K562 (cell line): Measurements from ENCODE around the gene CLASP1. TPM values are rescaled to one million over a fixed set of nuclear protein-coding genes. Genes with fewer than 3 reads are reported as not detected.

Experiments used
- FOXA1 ChIP-seq: fragments of 450-650 bp; IDR thresholded peaks from 2 replicates; pipeline ENCODE4 v1.6.1; 2016; ENCODE audit warnings: mild to moderate bottlenecking, borderline replicate concordance
- ILF3 ChIP-seq: fragments of 450-650 bp; IDR thresholded peaks from 2 replicates; pipeline ENCODE4 v1.6.1; 2018; ENCODE audit warnings: antibody characterized with exemption, mild to moderate bottlenecking, moderate library complexity, borderline replicate concordance
- KLF6 ChIP-seq: fragments of 250-450 bp; sonication (Bioruptor Pico); IDR thresholded peaks from 2 replicates; pipeline ENCODE4 v1.4.0; 2020; ENCODE audit warnings: mild to moderate bottlenecking, moderate library complexity, borderline replicate concordance
- L3MBTL2 ChIP-seq: fragments of 450-650 bp; IDR thresholded peaks from 2 replicates; pipeline ENCODE4 v1.6.1; 2016; ENCODE audit warnings: mild to moderate bottlenecking, moderate library complexity
- NR2C1 ChIP-seq, 2 experiments: fragments of 450-650 bp; IDR thresholded peaks; 2 replicates each; pipeline ENCODE4 v1.6.1; 2017; ENCODE audit warnings: mild to moderate bottlenecking in 2 of 2, antibody characterized with exemption in 1 of 2, inconsistent platforms in 1 of 2, missing compliant biosample characterization in 1 of 2, missing genetic modification characterization in 1 of 2
- PURB ChIP-seq: sonication (generic); formaldehyde crosslinking; IDR thresholded peaks from 2 replicates; pipeline ENCODE4 v1.9.0; 2021; ENCODE audit warnings: low read depth, mild to moderate bottlenecking, missing genetic modification reagents
- SRSF3 ChIP-seq: fragments of 200-400 bp; formaldehyde crosslinking; IDR thresholded peaks from 2 replicates; pipeline ENCODE4 v1.6.1; 2016; ENCODE audit warnings: mild to moderate bottlenecking, low read length, moderate library complexity; ENCODE audit not compliant: insufficient read depth
- TRIM24 ChIP-seq, 2 experiments: fragments of 450-650 bp; IDR thresholded peaks; 2 replicates each; pipeline ENCODE4 v1.6.1; 2016
- ZNF133 ChIP-seq: fragments of 250-450 bp; sonication (Bioruptor Pico); IDR thresholded peaks from 2 replicates; pipeline ENCODE4 v1.4.0; 2020; ENCODE audit warnings: mild to moderate bottlenecking
- ZNF212 ChIP-seq: fragments of 450-650 bp; formaldehyde crosslinking; IDR thresholded peaks from 2 replicates; pipeline ENCODE4 v1.4.0; 2020; ENCODE audit warnings: mild to moderate bottlenecking
- ZNF224 ChIP-seq: sonication (generic); formaldehyde crosslinking; IDR thresholded peaks from 2 replicates; pipeline ENCODE4 v1.8.0; 2022; ENCODE audit warnings: mild to moderate bottlenecking, missing genetic modification reagents
- ZNF589 ChIP-seq: fragments of 200-800 bp; sonication (Bioruptor generic); IDR thresholded peaks from 2 replicates; pipeline ENCODE4 v1.6.1; 2016; ENCODE audit warnings: low read depth, missing genetic modification characterization, missing compliant biosample characterization
- polyA plus RNA-seq, 8 experiments: library from polyadenylated mRNA; depleted of rRNA in 4 of 8; stranded (reverse) in 5 of 8; unstranded in 3 of 8; fragments of >200 nt; fragmentation: Nextera tagmentation in 2 of 8; fragmentation: Illumina TruSeq in 1 of 8; extraction: Ambion mirVana in 2 of 8; extraction: Trizol in 1 of 8; gene quantifications; 2 replicates each; pipeline versions ENCODE4 v1.2.1 to v1.2.3, GENCODE V29; 2011 to 2014; ENCODE audit warnings: inconsistent platforms in 1 of 8, missing spikeins in 1 of 8
- total RNA-seq, 7 experiments: library from RNA; depleted of rRNA in 6 of 7; stranded (reverse); fragments of >200 nt in 6 of 7; fragmentation: Illumina TruSeq in 2 of 7; extraction: Trizol in 2 of 7; gene quantifications; 2 replicates each; pipeline versions ENCODE4 v1.2.1 to v1.2.3, GENCODE V29; 2011 to 2021; ENCODE audit warnings: low replicate concordance in 1 of 7
- TF ChIP-seq, protein P1 (sequence below): sonication (generic); formaldehyde crosslinking; IDR thresholded peaks from 2 replicates; pipeline ENCODE4 v1.8.0; 2022; ENCODE audit warnings: mild to moderate bottlenecking, low read depth, missing genetic modification reagents
- TF ChIP-seq, protein P2 (sequence below), 2 experiments: fragments of 200-800 bp in 1 of 2; sonication (Bioruptor generic) in 1 of 2; sonication (generic) in 1 of 2; formaldehyde crosslinking in 1 of 2; IDR thresholded peaks in 1 of 2; conservative IDR thresholded peaks in 1 of 2; 2 replicates each; pipeline versions ENCODE4 v1.5.0 to v1.6.1; 2016 to 2020; ENCODE audit warnings: missing compliant biosample characterization in 1 of 2, missing genetic modification characterization in 1 of 2, missing genetic modification reagents in 1 of 2
- TF ChIP-seq, protein P3 (sequence below), 2 experiments: fragments of 450-650 bp; conservative IDR thresholded peaks; 2 replicates each; pipeline ENCODE4 v1.6.1; 2017; ENCODE audit warnings: mild to moderate bottlenecking in 2 of 2, moderate library complexity in 2 of 2
- TF ChIP-seq, protein P4 (sequence below): fragments of 450-650 bp; IDR thresholded peaks from 2 replicates; pipeline ENCODE4 v1.7.0; 2016; ENCODE audit warnings: borderline replicate concordance
- TF ChIP-seq, protein P5 (sequence below): sonication (generic); formaldehyde crosslinking; IDR thresholded peaks from 2 replicates; pipeline ENCODE4 v1.8.1; 2023; ENCODE audit warnings: mild to moderate bottlenecking, missing genetic modification reagents

Gene CLASP1
- total and polyA plus RNA-seq, 9 of the 15 experiments (the other 6 are each of a cell fraction or from before 2014, with no cell fraction given) = 1.7 to 40.3 (median 20.7) TPM

DNA sequence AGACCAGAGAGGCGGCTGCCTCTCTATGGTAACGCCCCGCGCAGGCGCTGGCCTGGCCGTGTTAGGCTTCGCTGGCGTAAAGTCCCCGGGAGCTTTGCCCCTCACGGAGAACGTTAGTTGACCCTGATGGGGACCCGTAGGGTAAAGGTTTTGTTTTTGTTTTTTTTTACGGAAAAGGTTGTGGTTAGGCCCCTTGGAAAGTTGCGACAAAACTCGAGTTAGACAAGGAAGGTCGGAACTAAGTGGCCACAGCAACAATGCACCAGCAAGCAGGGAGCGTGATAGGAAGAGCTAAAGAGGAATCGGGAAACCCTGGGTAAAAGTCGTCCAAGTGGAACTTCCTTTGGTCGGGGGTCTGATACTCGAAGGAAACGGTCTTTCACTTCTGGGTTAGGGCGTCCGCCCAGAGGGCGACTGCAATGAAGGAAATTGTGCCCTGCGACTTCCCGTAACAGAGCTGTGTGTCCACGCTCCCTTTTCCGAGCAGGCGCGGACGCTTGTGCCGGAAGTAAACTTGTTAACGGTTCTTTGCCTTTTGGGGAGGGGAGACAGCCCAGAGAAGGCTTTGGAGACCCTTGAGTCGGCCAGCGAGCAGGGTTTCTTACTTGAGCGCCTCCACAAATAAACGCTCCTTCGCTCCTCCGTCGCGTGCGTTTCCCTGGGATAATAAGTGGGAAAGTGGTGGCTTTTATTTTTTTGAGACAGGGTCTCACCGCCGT lies 493 bp upstream of the CLASP1 start (continued):
- TF ChIP-seq, protein P1, sequence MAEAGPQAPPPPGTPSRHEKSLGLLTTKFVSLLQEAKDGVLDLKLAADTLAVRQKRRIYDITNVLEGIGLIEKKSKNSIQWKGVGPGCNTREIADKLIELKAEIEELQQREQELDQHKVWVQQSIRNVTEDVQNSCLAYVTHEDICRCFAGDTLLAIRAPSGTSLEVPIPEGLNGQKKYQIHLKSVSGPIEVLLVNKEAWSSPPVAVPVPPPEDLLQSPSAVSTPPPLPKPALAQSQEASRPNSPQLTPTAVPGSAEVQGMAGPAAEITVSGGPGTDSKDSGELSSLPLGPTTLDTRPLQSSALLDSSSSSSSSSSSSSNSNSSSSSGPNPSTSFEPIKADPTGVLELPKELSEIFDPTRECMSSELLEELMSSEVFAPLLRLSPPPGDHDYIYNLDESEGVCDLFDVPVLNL = no peak
- TF ChIP-seq FOXA1 (no peak), ZNF133 (no peak), KLF6 (CRISPR knock-in tag) (no peak), PURB (no peak), ZNF224 (CRISPR knock-in tag) (no peak), ZNF212 (CRISPR knock-in tag) (no peak), ZNF589 (CRISPR knock-in tag) (0 out of 2 replicates have a peak, but pooled peaks have one; percentile 68), ILF3 (no peak), NR2C1 (IDR thresholded peaks at IDR 0.05) (peak; percentile 89), NR2C1 (tag; IDR thresholded peaks at IDR 0.05) (peak; percentile 89), L3MBTL2 (peak; percentile 66), TRIM24 (IDR thresholded peaks at IDR 0.05) (peak in 1 of 2 experiments; percentile 73; a peak in 2 of 4 replicates), SRSF3 (no peak)
- TF ChIP-seq, protein P2, sequence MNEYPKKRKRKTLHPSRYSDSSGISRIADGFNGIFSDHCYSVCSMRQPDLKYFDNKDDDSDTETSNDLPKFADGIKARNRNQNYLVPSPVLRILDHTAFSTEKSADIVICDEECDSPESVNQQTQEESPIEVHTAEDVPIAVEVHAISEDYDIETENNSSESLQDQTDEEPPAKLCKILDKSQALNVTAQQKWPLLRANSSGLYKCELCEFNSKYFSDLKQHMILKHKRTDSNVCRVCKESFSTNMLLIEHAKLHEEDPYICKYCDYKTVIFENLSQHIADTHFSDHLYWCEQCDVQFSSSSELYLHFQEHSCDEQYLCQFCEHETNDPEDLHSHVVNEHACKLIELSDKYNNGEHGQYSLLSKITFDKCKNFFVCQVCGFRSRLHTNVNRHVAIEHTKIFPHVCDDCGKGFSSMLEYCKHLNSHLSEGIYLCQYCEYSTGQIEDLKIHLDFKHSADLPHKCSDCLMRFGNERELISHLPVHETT (CRISPR knock-in tag; conservative IDR thresholded peaks at IDR 0.05 in 1 of 2, IDR thresholded peaks at IDR 0.05 in 1 of 2) = peak in 1 of 2 experiments; percentile 85; a peak in 1 of 4 replicates
- TF ChIP-seq, protein P3, sequence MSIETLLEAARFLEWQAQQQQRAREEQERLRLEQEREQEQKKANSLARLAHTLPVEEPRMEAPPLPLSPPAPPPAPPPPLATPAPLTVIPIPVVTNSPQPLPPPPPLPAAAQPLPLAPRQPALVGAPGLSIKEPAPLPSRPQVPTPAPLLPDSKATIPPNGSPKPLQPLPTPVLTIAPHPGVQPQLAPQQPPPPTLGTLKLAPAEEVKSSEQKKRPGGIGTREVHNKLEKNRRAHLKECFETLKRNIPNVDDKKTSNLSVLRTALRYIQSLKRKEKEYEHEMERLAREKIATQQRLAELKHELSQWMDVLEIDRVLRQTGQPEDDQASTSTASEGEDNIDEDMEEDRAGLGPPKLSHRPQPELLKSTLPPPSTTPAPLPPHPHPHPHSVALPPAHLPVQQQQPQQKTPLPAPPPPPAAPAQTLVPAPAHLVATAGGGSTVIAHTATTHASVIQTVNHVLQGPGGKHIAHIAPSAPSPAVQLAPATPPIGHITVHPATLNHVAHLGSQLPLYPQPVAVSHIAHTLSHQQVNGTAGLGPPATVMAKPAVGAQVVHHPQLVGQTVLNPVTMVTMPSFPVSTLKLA (conservative IDR thresholded peaks at IDR 0.05) = peak; percentile 84 to 85
- TF ChIP-seq, protein P4, sequence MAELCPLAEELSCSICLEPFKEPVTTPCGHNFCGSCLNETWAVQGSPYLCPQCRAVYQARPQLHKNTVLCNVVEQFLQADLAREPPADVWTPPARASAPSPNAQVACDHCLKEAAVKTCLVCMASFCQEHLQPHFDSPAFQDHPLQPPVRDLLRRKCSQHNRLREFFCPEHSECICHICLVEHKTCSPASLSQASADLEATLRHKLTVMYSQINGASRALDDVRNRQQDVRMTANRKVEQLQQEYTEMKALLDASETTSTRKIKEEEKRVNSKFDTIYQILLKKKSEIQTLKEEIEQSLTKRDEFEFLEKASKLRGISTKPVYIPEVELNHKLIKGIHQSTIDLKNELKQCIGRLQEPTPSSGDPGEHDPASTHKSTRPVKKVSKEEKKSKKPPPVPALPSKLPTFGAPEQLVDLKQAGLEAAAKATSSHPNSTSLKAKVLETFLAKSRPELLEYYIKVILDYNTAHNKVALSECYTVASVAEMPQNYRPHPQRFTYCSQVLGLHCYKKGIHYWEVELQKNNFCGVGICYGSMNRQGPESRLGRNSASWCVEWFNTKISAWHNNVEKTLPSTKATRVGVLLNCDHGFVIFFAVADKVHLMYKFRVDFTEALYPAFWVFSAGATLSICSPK = peak; percentile 96
- TF ChIP-seq, protein P5, sequence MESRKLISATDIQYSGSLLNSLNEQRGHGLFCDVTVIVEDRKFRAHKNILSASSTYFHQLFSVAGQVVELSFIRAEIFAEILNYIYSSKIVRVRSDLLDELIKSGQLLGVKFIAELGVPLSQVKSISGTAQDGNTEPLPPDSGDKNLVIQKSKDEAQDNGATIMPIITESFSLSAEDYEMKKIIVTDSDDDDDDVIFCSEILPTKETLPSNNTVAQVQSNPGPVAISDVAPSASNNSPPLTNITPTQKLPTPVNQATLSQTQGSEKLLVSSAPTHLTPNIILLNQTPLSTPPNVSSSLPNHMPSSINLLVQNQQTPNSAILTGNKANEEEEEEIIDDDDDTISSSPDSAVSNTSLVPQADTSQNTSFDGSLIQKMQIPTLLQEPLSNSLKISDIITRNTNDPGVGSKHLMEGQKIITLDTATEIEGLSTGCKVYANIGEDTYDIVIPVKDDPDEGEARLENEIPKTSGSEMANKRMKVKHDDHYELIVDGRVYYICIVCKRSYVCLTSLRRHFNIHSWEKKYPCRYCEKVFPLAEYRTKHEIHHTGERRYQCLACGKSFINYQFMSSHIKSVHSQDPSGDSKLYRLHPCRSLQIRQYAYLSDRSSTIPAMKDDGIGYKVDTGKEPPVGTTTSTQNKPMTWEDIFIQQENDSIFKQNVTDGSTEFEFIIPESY = no peak
